HG03025 (cell line): Measurements from ENCODE around the gene MGLL.

Experiments used
- ATAC-seq: cut with Tn5 transposase; IDR thresholded peaks from one replicate; pipeline ENCODE4 v1.9.1; 2021; ENCODE audit warnings: mild to moderate bottlenecking, moderate library complexity; ENCODE audit not compliant: unreplicated experiment, low FRiP score

MGLL gene

GRCh38 chr3:127815001-127815400 is 7.3 kb downstream of the MGLL start:
- ATAC-seq = no peak

DNA sequence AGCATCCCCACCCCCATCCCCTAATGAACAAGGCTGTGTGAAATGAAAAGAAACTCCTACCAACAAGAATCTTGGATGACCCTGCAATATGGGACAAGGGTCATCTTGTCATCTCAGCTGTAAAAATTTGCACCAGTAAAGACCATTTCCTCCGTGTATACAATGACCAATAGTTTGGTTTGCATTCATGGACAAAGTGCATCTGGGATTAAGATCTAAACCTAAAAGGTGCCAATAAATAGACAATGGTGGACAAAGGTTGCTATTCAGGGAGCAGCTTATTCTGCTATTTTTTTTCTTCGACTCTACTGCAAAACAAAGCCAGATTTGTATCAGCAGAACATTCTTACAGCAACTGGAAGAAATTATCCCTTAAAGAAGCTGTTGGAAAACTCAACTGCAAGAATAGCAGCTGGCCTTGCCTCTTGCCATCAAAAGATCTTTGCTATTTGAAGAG is 8.0 kb downstream of the MGLL start:
- no peak for ATAC-seq

DNA sequence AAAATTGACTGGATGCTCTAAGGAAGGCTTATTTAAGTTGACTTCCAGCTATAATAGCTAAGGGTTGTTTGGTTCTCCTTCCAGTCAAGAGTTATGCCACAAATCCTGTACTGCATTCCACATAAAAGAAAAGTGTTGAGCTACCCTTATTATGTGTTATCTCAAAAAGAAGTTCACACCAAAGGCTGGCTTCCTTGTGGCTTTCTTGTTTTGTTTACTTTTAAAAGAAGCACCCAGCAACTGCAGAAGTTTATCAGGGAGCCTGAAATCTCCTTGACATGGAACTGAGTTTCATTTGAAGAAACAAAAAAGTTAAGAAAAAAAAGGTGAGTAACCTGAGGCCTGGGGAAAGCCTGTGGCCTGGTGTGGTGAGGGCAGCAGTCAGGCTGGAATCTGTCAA is 10.2 kb downstream of the MGLL start:
- ATAC-seq = no peak

DNA sequence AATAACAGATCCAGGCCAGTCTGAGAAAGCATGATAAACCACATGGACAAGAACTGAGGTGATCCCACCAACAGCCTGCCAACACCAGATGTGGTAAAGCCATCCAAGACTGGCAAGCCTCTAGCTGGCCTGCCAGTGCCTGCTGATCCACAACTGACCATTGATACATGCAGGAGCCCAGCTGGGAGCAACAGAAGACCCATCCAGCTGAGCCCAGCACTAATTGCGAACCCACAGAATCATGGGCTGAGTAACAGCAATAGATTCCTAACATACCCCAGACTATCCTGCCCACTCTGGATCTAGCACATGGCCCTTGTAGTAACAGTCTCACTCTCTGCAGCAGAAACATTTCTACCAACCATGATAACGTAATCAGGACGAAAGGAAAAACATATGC is 10.6 kb downstream of the MGLL start:
- no peak for ATAC-seq

DNA sequence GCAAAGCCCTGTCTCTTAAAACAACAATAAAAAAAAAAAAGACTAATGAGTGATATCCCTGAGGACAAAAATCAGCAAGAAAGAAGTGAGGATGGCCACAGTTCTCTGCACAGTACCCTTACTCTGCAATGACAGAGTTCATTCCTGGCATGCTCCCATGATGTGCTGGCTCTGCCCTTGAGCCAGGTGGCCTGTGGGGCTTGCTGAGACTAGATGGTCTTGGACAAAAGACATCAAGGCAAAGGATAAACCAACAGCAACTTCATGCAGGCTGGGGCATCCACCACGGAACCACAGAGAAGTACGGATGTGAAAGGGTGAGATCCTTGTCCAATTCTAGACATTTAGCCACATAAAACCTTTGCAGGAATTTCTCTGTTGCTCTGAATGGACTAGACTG is 12.7 kb downstream of the MGLL start:
- ATAC-seq = no peak

DNA sequence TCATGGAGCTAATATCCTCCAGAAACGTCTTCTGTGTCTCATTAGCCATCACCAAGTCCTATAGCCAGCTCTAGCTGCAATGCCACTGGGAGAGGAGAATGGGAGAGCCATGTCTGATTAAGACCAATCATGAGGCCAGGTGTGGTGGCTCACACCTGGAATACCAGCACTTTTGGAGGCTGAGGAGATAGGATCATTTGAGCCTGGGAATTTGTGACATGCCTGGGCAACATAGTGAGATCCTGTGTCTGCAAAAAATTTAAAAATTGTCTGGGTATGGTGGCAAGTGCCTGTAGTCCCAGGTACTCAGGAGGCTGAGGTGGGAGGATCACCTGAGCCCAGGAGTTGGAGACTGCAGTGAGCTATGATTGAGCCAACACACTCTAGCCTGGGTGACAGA is 13.1 kb downstream of the MGLL start:
- ATAC-seq = no peak

DNA sequence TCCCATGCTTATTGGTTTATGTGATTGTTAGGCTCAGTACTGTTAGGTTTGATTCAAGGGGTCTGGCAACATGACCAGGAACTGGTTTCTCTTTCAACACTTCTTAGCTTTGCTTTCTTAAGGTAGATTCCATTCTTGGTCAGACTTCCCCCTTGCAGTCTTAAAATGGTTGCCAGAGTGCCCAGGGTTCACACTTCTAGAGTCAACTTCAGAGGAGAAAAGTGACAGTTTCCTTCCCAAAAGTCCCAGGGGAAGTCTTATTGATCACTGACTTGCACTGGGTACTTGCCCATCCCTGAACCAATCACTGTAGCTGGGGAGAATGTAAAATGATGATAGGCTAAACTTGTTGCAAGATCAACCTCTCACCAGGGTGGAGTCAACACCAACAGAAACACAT is 14.1 kb downstream of the MGLL start:
- ATAC-seq = no peak

DNA sequence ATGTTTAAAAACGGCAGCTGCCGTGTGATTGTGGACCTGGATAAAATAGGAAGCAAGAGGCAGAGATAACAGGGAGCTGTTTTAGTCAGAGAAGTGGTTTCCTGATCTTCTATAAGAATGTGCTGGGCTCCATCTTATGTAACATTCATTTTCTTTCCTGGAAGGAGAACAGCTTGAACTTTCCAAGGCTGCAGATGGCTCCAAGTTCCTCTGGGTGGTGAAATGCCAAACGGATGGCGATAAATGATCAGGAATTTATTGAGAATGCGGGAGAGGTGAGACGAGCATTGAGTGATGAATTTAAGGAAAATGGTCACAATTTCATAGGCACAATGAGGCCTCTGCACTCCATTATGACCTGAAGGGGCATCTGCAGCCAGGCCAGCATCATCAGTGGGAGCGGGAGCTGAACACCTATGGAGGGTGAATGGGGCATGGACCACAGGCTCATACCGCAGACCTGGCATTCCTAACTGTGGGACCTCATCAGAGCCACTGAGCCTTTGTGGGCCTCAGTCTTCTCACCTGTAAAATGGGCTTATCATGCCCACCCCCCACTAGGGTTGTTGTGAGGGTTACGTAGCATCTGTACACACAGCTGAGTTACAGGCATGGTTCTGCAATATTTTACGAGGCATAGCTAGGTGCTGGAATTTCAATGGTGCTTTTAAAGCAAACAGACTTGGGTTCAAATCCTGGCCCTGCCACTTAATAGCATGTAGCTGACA is 17.1 kb downstream of the MGLL start:
- no peak for ATAC-seq

GRCh38 chr3:127804141-127804540 is 18.2 kb downstream of the MGLL start:
- no peak for ATAC-seq

DNA sequence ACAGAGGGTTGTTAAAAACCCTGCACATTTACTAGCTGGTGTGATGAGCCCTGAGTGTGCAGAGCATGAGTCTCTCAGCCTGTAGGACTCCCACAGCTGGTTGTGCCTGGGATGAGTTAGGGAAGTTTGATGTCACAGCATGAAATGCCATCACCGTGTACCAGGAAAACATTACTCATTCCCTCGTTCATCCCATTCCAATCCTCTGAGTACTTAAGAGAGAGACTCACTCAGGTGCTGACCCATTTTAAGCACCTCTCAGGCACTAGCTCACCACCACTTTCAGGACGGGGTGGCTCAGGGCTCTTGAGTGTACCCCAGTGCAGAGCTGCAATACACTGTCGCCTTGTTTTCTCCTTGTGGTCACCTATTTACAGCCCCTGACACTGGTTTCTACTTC is 18.7 kb downstream of the MGLL start:
- ATAC-seq = no peak

DNA sequence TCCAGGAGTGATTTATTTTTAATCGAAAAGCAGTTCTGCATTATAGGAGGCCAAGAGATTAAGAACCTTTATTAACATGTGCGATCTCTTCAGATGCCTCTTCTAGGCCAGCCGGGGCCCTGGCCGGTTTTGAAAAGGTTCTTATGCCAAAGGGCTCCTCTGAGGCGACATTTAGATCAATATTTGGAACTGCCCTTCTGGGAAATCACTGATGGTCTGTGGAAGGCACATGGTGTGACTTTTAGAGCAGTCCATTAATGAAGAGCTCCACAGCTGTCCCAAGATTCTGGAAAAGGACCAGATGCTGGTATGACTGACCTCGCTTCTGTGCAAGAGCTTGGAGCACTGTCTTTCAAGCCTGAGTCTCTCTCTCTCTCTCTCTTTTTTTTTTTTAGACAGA is 19.7 kb downstream of the MGLL start:
- no peak for ATAC-seq

DNA sequence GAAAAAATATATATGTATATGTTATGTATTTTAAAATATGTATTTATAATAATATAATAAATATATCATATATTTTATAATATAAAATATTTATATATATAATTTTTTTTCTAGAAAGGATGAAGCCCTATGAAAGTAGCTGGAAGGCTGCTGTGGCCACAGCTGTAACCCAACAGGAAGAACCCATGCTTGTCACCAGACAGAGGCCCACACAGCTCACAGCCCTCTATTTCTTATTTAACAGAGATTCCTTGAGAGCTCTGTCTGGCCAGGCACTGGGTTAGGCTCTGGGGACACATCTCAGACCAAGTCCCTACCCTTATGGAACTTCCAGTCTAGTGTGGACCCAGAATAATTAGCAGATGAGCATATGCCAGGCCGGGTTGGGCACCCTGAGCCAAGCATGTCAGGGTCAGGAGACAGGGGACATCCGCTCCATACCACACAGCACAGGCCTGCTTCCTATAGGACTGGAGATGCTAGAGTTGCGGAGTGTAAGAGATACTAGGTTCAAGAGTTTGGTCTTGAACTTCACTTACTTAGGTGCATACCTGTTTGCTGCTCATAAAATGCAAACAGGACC is 20.5 kb downstream of the MGLL start:
- no peak for ATAC-seq

GRCh38 chr3:127800508-127800907 is 21.8 kb downstream of the MGLL start:
- no peak for ATAC-seq

GRCh38 chr3:127799476-127800222 is 22.7 kb downstream of the MGLL start:
- ATAC-seq = no peak

GRCh38 chr3:127798716-127799115 is 23.6 kb downstream of the MGLL start:
- no peak for ATAC-seq

DNA sequence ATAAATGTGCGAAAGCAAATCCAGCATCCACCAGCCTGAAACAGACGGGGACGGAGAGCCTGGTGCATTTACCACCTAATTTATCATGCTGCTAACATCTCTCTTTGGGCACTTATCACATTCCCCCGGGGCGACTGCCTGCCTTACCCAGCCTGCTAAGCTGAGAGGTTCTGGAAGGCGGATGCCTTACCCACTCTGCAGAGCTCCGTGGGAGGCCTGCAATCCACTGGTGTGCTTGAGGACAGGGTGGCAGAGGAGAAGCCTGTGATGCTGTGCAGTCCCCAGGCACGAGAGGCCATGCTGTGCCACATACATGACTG is 25.5 kb downstream of the MGLL start:
- no peak for ATAC-seq

- no peak for ATAC-seq
Measured at GRCh38 chr3:127796045-127796830, 26.1 kb downstream of the MGLL start.

- no peak for ATAC-seq
Measured at GRCh38 chr3:127794972-127795371, 27.3 kb downstream of the MGLL start.

- no peak for ATAC-seq
Measured at GRCh38 chr3:127794402-127794801, 27.9 kb downstream of the MGLL start.

DNA sequence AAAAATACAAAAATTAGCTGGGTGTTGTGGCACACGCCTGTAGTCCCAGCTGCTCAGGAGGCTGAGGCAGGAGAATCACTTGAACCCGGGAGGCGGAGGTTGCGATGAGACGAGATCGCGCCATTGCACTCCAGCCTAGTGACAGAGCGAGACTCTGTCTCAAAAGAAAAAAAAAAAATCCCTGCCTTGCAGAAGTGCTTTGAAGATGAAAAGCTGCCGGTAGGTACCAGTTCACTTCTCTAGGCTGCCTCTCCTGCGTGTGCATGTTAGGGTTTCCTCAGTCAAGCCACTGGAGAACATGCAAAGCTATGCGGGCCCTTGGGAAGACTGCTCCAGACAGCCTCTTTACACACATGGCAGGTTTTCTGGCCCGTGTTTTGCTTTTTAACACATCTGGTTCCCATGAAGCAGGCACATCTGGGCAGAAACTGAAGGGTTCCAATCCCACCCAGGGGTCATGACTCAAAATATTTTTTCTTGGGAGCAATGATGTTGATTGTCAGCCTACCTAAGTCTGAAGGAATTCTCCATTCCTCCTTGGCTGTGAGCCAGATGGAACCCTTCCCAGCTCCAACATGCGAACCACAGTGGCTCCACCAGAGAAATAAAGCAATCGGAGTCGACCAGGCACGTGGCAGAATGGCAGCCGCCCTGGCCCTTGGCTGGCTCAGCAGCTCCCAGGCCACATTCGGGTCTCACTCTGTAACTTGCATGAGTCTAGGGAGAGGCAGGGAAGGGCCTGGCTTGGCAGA is 29.6 kb downstream of the MGLL start:
- no peak for ATAC-seq
